HepG2 (cell line): ENCODE measurements around the gene ZFP69. TPM values are rescaled to one million over a fixed set of nuclear protein-coding genes. Genes with fewer than 3 reads are reported as not detected.

ENCODE experiments used
- ATF6 ChIP-seq: sonication (generic); formaldehyde crosslinking; conservative IDR thresholded peaks from 2 replicates; pipeline ENCODE4 v1.4.0; 2020; ENCODE audit warnings: missing genetic modification reagents
- CCAR2 ChIP-seq: fragments of 200-400 bp; formaldehyde crosslinking; optimal IDR thresholded peaks from 2 replicates; pipeline ENCODE3; 2018; ENCODE audit warnings: low read depth, mild to moderate bottlenecking, low read length, moderate library complexity
- FUBP1 ChIP-seq: sonication (generic); formaldehyde crosslinking; IDR thresholded peaks from 2 replicates; pipeline ENCODE4 v1.5.1; 2020; ENCODE audit warnings: missing genetic modification reagents, mild to moderate bottlenecking, borderline replicate concordance
- HOXA9 ChIP-seq: sonication (generic); formaldehyde crosslinking; IDR thresholded peaks from 2 replicates; pipeline ENCODE4 v1.8.1; 2022; ENCODE audit warnings: missing genetic modification reagents, mild to moderate bottlenecking, moderate library complexity, borderline replicate concordance
- HOXD1 ChIP-seq: sonication (generic); formaldehyde crosslinking; IDR thresholded peaks from 2 replicates; pipeline ENCODE4 v1.5.0; 2020; ENCODE audit warnings: missing genetic modification reagents
- ISL2 ChIP-seq: sonication (generic); formaldehyde crosslinking; IDR thresholded peaks from 2 replicates; pipeline ENCODE4 v1.5.0; 2020; ENCODE audit warnings: missing genetic modification reagents
- JDP2 ChIP-seq: sonication (generic); formaldehyde crosslinking; IDR thresholded peaks from 2 replicates; pipeline ENCODE4 v1.8.1; 2022; ENCODE audit warnings: missing genetic modification reagents, borderline replicate concordance
- POLR2AphosphoS2 ChIP-seq: IDR thresholded peaks from 2 replicates; pipeline ENCODE4 v1.6.1; 2011; ENCODE audit warnings: low read depth, low read length, improper control_type of control experiment
- RBM22 ChIP-seq: fragments of 200-400 bp; formaldehyde crosslinking; optimal IDR thresholded peaks from 2 replicates; pipeline ENCODE3; 2017; ENCODE audit warnings: mild to moderate bottlenecking, low read length, moderate library complexity
- TARDBP ChIP-seq: sonication (generic); formaldehyde crosslinking; IDR thresholded peaks from 2 replicates; pipeline ENCODE4 v1.8.0; 2022; ENCODE audit warnings: mild to moderate bottlenecking, missing genetic modification reagents
- THAP7 ChIP-seq: sonication (generic); formaldehyde crosslinking; IDR thresholded peaks from 2 replicates; pipeline ENCODE4 v1.8.1; 2023; ENCODE audit warnings: mild to moderate bottlenecking, missing genetic modification reagents
- THRA ChIP-seq: sonication (generic); formaldehyde crosslinking; IDR thresholded peaks from 2 replicates; pipeline ENCODE4 v1.4.0; 2020; ENCODE audit warnings: missing genetic modification reagents, borderline replicate concordance
- ZNF280B ChIP-seq: sonication (generic); formaldehyde crosslinking; IDR thresholded peaks from 2 replicates; pipeline ENCODE4 v1.5.0; 2020; ENCODE audit warnings: missing genetic modification reagents, mild to moderate bottlenecking, borderline replicate concordance
- ZNF282 ChIP-seq: fragments of 450-650 bp; IDR thresholded peaks from 2 replicates; pipeline ENCODE4 v1.6.1; 2018; ENCODE audit not compliant: partially characterized antibody
- ZNF335 ChIP-seq: sonication (generic); formaldehyde crosslinking; IDR thresholded peaks from 2 replicates; pipeline ENCODE4 v1.4.0; 2020; ENCODE audit warnings: missing genetic modification reagents
- ZNF367 ChIP-seq: sonication (generic); formaldehyde crosslinking; IDR thresholded peaks from 2 replicates; pipeline ENCODE4 v1.4.0; 2020; ENCODE audit warnings: missing genetic modification reagents, borderline replicate concordance
- ZNF431 ChIP-seq: sonication (generic); formaldehyde crosslinking; IDR thresholded peaks from 2 replicates; pipeline ENCODE4 v1.9.0; 2022; ENCODE audit warnings: missing genetic modification reagents, low read depth, mild to moderate bottlenecking, borderline replicate concordance
- ZNF652 ChIP-seq: IDR thresholded peaks from 2 replicates; pipeline ENCODE4 v1.6.1; 2016; ENCODE audit warnings: low read depth, borderline replicate concordance
- ZNF672 ChIP-seq: sonication (generic); formaldehyde crosslinking; IDR thresholded peaks from 2 replicates; pipeline ENCODE4 v1.8.1; 2022; ENCODE audit warnings: missing genetic modification reagents
- ZNF720 ChIP-seq: sonication (generic); formaldehyde crosslinking; IDR thresholded peaks from 2 replicates; pipeline ENCODE4 v1.4.0; 2020; ENCODE audit warnings: missing genetic modification reagents
- ZNF775 ChIP-seq: sonication (generic); formaldehyde crosslinking; IDR thresholded peaks from 2 replicates; pipeline ENCODE4 v1.4.0; 2020; ENCODE audit warnings: missing genetic modification reagents, mild to moderate bottlenecking, moderate library complexity, borderline replicate concordance
- ZSCAN31 ChIP-seq: sonication (generic); formaldehyde crosslinking; IDR thresholded peaks from 2 replicates; pipeline ENCODE4 v1.5.0; 2020; ENCODE audit warnings: low read depth, mild to moderate bottlenecking, missing genetic modification reagents
- polyA plus RNA-seq, 8 experiments: library from polyadenylated mRNA; depleted of rRNA in 3 of 8; stranded (reverse) in 7 of 8; unstranded in 1 of 8; fragments of >200 nt; fragmentation: Illumina TruSeq in 4 of 8; extraction: Trizol in 4 of 8; gene quantifications; 2 replicates each; pipeline versions ENCODE4 v1.2.1 to v1.2.3, GENCODE V29; 2011 to 2016; ENCODE audit warnings: low read depth in 4 of 8, missing spikeins in 1 of 8, mixed read lengths in 1 of 8; ENCODE audit not compliant: insufficient read depth in 1 of 8
- total RNA-seq, 5 experiments: library from RNA; depleted of rRNA; stranded (reverse); fragments of >200 nt; fragmentation: Illumina TruSeq; extraction: Trizol; gene quantifications; 2 replicates each; pipeline ENCODE4 v1.2.3, GENCODE V29; 2016; ENCODE audit warnings: low read depth in 1 of 5

The ZFP69 gene
- total and polyA plus RNA-seq, 2 of the 13 experiments (the other 11 are each of a cell fraction or from before 2014, with no cell fraction given), result 2.6 to 5.6 TPM

GRCh38 chr1:40449684-40450494, 27.2 kb upstream of the ZFP69 start, which contains the start of gene ZFP69B (continued):
- TF ChIP-seq THRA (CRISPR knock-in tag) (0 out of 2 replicates have a peak, but pooled peaks have one; percentile 11), ATF6 (CRISPR knock-in tag) (no peak), TARDBP (CRISPR knock-in tag) (peak; percentile 43; the same call in 1 of the 2 replicates), JDP2 (CRISPR knock-in tag) (no peak), THAP7 (CRISPR knock-in tag) (0 out of 2 replicates have a peak, but pooled peaks have one; percentile 20), CCAR2 (no peak), ZNF280B (CRISPR knock-in tag) (peak; percentile 30; the same call in 1 of the 2 replicates), ZNF431 (CRISPR knock-in tag) (no peak), FUBP1 (CRISPR knock-in tag) (no peak), ZNF672 (no peak), ZNF652 (no peak), ISL2 (CRISPR knock-in tag) (0 out of 2 replicates have a peak, but pooled peaks have one; percentile 31), HOXA9 (CRISPR knock-in tag) (no peak), RBM22 (no peak), ZNF367 (no peak), HOXD1 (CRISPR knock-in tag) (no peak), ZNF720 (CRISPR knock-in tag) (no peak), ZSCAN31 (0 out of 2 replicates have a peak, but pooled peaks have one; percentile 46), POLR2AphosphoS2 (no peak), ZNF335 (CRISPR knock-in tag) (no peak; the same call in 1 of the 2 replicates), ZNF775 (no peak), ZNF282 (no peak)
